GM19468 (cell line): ENCODE results near the gene FNBP1.

Source experiments
- ATAC-seq: cut with Tn5 transposase; IDR thresholded peaks from one replicate; pipeline ENCODE4 v1.9.1; 2021; ENCODE audit warnings: mild to moderate bottlenecking, moderate library complexity, moderate number of reproducible peaks; ENCODE audit not compliant: unreplicated experiment; ENCODE audit errors: extremely low read depth

FNBP1 gene

DNA sequence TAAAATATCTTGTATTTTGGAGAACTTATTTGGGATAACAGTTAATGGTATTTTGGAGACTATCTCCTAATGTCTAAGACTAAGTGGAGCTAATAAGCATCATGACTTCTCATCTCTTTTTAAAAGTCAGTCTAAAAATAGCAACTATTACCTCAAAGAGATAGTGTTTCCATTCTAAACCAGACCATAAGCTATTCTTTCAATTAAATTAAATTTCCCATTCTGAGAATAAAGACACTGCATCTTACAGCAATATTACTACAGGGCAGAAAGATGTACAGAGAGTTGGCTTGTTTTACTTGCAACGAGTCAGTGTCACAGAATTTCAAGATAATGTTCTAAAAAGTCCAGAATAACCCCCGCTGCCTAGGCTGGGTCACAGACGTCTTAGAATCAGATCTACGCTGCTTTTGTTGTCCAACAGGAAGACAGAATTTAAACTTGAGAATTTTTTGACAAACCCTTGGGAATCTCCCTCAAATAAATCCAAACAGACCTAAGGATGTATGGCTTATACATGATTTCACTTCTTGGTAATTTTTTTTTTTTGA lies 108.9 kb downstream of the FNBP1 start:
- no peak for ATAC-seq

GRCh38 chr9:129933185-129934040 lies 109.6 kb downstream of the FNBP1 start:
- ATAC-seq: no peak

GRCh38 chr9:129932303-129933151 lies 110.5 kb downstream of the FNBP1 start:
- no peak for ATAC-seq

DNA sequence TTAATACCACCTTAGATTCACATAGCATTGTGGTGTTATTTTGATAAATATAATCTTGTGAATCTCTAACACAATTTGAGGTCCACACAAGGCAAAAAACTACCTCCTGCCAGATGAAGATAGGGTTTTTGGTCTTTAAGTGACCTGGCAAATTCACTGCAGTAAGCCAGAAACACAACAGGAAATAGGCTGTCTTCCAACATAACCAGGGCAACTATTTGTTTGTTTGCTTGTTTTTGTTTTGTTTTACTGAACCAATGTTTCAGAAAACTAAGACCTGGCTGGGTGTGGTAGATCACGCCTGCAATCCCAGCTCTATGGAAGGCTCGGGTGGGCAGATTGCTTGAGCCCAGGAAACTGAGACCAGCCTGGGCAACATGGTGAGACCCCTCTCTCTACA lies 112.2 kb downstream of the FNBP1 start:
- ATAC-seq: no peak

- no peak for ATAC-seq
Measured at GRCh38 chr9:129929496-129930125, 113.4 kb downstream of the FNBP1 start.

DNA sequence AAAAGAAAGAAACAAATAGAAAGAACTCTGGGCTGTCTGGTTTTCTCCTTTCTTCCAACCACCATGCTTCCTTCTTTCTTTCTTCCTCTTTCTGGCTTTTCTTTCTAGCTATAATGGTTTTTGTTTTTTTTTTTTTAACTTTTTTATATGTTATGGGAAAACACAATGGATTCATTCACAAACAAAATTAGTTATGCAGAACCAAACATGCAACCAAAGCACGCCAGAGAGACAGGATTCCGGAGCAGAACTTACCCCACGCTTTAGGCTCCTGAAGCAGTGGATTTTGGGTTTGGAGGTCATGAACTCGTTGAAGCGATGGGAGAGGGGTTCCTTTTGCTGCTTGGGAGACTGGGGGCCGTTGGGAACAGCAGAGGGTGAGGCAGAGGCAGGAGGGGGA lies 119.4 kb downstream of the FNBP1 start:
- no peak for ATAC-seq

GRCh38 chr9:129921905-129922304 lies 121.1 kb downstream of the FNBP1 start:
- no peak for ATAC-seq

GRCh38 chr9:129919841-129920240 lies 123.1 kb downstream of the FNBP1 start:
- ATAC-seq: no peak

GRCh38 chr9:129919277-129919676 lies 123.7 kb downstream of the FNBP1 start:
- ATAC-seq: no peak

DNA sequence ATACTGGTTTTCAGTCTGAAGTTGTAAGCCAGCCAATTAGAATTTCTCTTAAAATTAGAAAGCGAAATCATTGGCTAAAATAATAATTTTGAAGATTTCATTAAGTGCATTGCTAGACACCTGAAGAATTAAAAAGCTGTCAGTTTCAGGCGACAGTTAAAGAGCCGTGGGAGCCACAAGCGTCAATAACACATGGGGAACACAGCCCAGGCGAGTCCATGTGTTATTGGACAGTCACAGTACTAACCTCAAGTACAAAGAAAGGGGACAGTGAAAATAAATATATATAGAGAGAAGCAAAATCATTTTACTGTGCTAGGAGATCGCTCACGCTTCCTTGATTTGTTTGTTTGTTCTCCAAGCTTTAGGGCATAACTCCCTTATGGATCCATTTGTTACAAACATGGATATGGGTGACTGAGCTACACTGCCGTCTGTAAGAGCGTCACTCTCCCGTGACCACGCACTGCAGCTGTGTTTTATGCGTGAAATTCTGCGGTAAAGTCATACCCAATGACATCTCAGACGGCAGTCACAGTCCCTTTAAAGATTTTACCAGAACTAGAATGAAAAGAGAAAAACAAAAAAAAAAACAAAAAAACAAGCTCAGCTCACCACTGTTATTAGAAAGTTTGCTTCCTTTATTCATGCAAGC lies 124.6 kb downstream of the FNBP1 start:
- no peak for ATAC-seq

DNA sequence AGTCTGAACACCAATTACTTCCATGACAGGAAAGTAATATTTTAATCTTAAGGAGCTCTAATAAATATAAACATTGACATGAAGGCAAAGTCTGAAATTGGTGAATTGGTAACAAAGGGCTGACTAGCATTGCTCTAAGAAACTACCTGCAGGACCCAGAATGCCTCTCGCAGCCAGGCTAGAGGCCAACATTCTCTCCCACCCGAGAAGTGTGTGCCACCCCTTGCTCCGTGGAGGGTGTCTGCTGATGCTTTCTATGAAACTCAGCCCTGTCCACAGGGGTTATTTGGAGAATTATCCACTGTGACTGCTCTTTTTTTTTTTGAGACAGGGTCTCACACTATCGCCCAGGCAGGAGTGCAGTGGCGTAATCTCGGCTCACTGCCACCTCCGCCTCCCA lies 126.3 kb downstream of the FNBP1 start:
- no peak for ATAC-seq

GRCh38 chr9:129914051-129914450 lies 128.9 kb downstream of the FNBP1 start:
- no peak for ATAC-seq

DNA sequence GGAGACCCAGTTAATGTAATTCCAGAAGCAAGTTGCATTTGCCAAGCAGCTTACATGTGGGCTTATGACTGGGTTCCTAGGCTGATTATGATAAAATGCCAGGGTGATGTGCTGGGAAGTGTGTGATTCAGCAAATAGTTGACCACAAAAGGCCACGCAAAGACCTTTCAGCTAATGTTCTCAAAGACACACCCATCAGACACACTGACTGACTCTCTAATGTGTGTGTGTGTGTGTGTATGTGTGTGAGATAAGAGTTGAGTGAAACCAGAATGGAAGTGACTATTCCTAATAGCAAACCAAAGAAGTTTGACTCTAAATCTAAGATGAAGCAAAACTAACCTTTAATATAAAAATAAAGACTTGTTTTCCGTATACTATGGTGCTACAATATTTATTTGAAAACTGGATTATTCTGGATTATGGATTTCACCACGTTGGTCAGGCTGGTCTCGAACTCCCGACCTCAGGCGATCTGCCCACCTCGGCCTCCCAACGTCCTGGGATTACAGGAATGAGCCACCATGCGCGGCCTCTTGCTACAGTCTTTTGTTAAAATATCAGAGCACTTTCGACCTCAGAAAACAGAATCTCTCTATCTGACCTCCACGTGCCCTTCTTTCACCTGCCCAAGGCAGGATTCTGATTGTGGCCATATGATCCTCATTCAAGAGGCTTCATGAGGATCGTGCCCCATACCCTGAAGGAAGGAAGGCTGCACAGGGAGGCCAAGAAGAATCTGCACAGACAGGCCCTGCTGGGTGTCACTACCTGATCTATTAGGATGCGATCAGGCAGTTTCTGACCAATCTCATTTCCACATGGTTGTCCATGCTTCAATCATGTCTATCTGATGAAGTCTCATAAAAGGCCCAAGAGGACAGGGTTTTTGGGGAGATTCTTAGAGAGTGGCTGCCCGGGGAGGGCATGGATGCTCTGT lies 132.1 kb downstream of the FNBP1 start:
- no peak for ATAC-seq

- no peak for ATAC-seq
Measured at GRCh38 chr9:129909851-129910250, 133.1 kb downstream of the FNBP1 start.

- ATAC-seq: no peak
Measured at GRCh38 chr9:129908906-129909305, 134.1 kb downstream of the FNBP1 start.

GRCh38 chr9:129907201-129907600 lies 135.8 kb downstream of the FNBP1 start:
- ATAC-seq: no peak

DNA sequence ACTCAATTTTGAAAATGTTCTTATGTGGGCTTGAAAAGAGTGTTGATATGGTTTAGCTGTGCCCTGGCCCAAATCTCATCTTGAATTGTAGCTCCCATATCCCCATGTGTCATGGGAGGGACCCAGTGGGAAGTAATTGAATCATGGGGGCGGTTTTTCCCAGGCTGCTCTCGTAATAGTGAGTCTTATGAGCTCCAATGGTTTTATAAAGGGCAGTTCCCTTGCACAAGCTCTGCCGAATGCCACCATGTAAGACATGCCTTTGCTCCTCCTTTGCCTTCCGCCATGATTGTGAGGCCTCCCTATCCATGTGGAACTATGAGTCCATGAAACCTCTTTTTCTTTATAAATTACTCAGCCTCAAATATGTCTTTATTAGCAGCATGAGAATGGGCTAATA lies 136.7 kb downstream of the FNBP1 start:
- ATAC-seq: no peak

- no peak for ATAC-seq
Measured at GRCh38 chr9:129904734-129905133, 138.3 kb downstream of the FNBP1 start.

DNA sequence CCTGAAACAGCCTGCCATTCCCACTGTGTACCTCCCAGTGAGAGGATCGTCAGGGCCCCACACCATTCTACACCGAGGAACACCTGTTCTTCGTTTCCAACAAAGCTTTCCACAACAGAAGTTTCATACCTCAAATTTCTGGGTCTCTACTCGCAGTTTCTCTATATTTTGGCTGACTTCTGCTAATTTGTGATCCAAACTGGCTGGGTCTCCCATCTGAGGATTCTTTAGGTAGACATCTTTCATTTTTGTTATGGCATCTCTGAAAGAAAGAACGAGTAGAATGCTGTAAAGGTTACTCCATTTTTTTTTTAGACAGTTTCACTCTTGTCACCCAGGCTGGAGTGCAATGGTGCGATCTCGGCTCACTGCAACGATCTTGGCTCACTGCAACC lies 140.3 kb downstream of the FNBP1 start:
- no peak for ATAC-seq
